Stomach smooth muscle (tissue), 2 donors: Measurements from ENCODE around the gene SRSF8.
"Not testable (repeated sequence)": the region's sequence is repeated elsewhere in the genome, so short reads cannot be mapped to it uniquely, and the experiment has no call there.

Experiments used
- H3K27ac ChIP-seq: one replicate; pipeline ENCODE4 v1.7.0; 2013; ENCODE audit warnings: mild to moderate bottlenecking, low read length, inconsistent platforms
- H3K27me3 ChIP-seq, 2 donors: one replicate each; pipeline ENCODE4 v1.7.0; 2013; ENCODE audit warnings: low read length in 2 of 2; ENCODE audit not compliant: insufficient read depth in 2 of 2, control insufficient read depth in 1 of 2
- H3K36me3 ChIP-seq, 2 donors: one replicate each; pipeline ENCODE4 v1.7.0; 2013; ENCODE audit warnings: low read length in 2 of 2; ENCODE audit not compliant: control insufficient read depth in 2 of 2, insufficient read depth in 2 of 2
- H3K4me1 ChIP-seq: one replicate; pipeline ENCODE4 v1.7.0; 2013; ENCODE audit warnings: low read length; ENCODE audit not compliant: control insufficient read depth, insufficient read depth
- H3K4me3 ChIP-seq, 2 donors: one replicate each; pipeline ENCODE4 v1.7.0; 2013; ENCODE audit warnings: low read length in 2 of 2
- H3K9ac ChIP-seq, 2 donors: one replicate each; pipeline ENCODE4 v1.7.0; 2013; ENCODE audit warnings: low read length in 2 of 2, mild to moderate bottlenecking in 1 of 2
- H3K9me3 ChIP-seq, 2 donors: one replicate each; pipeline ENCODE4 v1.7.0; 2013; ENCODE audit warnings: low read length in 2 of 2; ENCODE audit not compliant: control insufficient read depth in 2 of 2
- donor health status: healthy.
- donor health status: Pancreatic carcinoma.

SRSF8 gene

DNA sequence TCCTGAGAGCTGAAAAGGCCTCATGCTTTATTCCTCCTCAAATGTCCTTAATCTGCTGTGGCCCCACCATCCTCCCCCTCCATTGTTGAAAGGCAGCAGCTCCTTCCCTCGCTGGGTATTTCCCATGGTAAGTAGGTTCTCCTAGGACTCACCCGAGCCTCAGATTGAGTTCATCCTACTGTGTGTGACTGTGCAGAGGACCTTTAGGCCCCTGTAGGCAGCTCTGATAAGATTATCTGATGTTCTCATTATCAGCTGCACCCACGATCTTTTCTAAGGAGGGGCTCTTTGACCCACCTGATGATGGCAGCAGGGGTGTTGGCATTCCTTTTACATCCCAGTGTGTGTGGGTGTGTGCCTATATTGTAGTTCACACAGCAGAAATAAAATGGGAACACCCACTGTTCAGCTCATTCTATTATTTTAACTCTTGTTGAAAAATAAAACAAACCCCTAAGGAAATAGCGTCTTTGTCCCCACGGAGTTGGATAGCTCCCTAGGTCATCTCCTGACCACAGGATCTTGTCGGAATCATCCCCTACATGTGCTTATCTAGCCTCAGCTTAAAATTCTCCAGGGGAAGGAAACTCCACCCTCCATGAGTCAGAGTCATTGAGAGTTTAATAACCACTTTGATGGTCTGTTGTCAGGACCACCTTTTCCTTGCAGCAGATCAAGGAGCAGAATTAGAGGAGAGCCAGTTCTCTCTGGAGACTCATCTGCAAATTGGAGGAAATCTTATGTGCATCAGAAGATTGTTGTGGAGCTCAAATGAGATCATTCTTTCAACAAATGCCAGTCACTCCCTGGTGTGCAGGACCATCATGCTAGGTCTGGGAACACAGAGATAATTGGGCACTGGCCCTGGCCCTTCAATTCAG is 42.2 kb downstream of the SRSF8 start:
- no peaks in the 10 kb centered on the region for H3K27me3 ChIP-seq
- no peak overlapping the region for H3K4me3 ChIP-seq
- no peaks in the 10 kb centered on the region for H3K9me3 ChIP-seq
- H3K9ac ChIP-seq, result no peak overlapping the region
- H3K4me1 ChIP-seq, result peaks cover 9% of the 10 kb centered on the region
- H3K27ac ChIP-seq, result no peak overlapping the region
- H3K36me3 ChIP-seq, result peaks cover 6 to 7% of the 10 kb centered on the region in 2 donors

GRCh38 chr11:95111471-95111870 is 44.8 kb downstream of the SRSF8 start:
- H3K36me3 ChIP-seq, H3K9me3 ChIP-seq, H3K27ac ChIP-seq, H3K9ac ChIP-seq, H3K4me3 ChIP-seq, H3K27me3 ChIP-seq, H3K4me1 ChIP-seq: not testable (repeated sequence)

DNA sequence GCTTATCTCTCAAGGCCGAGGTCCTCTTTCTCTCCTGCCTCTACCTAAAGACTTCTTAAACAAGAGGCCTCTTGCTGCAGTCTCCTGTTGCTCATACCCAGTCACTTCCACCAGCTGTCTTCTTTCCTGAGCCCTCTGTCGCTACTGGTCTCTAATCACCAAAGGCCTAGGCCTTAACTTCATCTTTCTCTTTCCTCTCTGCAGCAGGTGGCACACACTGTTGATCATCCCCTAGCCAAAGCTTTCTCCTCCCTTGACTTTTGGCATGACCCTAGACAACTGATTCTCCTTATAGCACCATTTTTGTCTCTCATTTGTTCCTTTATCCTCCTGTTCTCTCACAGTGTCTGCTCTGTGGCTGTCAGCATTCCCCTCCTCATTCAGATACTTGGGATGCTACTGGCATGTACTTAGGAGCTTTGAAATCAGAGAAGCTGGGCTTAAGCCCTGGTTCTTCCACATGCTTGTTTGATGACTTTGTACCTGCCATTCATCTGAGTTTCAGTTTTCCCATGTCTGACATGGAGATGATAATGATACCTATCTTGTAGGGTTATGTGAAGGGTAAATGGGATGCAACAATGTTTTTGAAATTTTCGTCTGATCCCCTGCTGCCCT is 45.3 kb downstream of the SRSF8 start:
- no peak overlapping the region for H3K27ac ChIP-seq
- H3K27me3 ChIP-seq, result no peaks in the 10 kb centered on the region
- H3K4me1 ChIP-seq, result peaks cover 9% of the 10 kb centered on the region
- peaks cover 4 to 7% of the 10 kb centered on the region in 2 donors for H3K36me3 ChIP-seq
- no peak overlapping the region for H3K4me3 ChIP-seq
- H3K9ac ChIP-seq, result no peak overlapping the region
- no peaks in the 10 kb centered on the region for H3K9me3 ChIP-seq

GRCh38 chr11:95115597-95115996 is 48.9 kb downstream of the SRSF8 start:
- Histone ChIP-seq H3K9ac (no peak overlapping the region), H3K4me3 (no peak overlapping the region), H3K4me1 (no peaks in the 10 kb centered on the region), H3K9me3 (no peaks in the 10 kb centered on the region), H3K27ac (no peak overlapping the region), H3K27me3 (no peaks in the 10 kb centered on the region), H3K36me3 (no peaks in the 10 kb centered on the region)

GRCh38 chr11:95119361-95120060 is 52.8 kb downstream of the SRSF8 start:
- H3K4me3 ChIP-seq, result no peak overlapping the region
- H3K36me3 ChIP-seq, result no peaks in the 10 kb centered on the region
- H3K4me1 ChIP-seq, result no peaks in the 10 kb centered on the region
- no peak overlapping the region for H3K9ac ChIP-seq
- no peak overlapping the region for H3K27ac ChIP-seq
- no peaks in the 10 kb centered on the region for H3K27me3 ChIP-seq
- no peaks in the 10 kb centered on the region for H3K9me3 ChIP-seq
